Aorta (tissue), 5 donors: Measurements from ENCODE around the gene GPC5. TPM values are rescaled to one million over a fixed set of nuclear protein-coding genes. Genes with fewer than 3 reads are reported as not detected.

Source experiments
- ATAC-seq: fragments of 200-7000 bp; cut with Tn5 transposase; one replicate; pipeline ENCODE4 v1.9.1; 2022; ENCODE audit warnings: moderate library complexity; ENCODE audit not compliant: low FRiP score
- DNase-seq, 2 donors: peaks; one replicate each; pipeline ENCODE4 v3.0.0-alpha.2; 2020
- H3K27ac ChIP-seq, 2 donors: one replicate each; pipeline ENCODE4 v1.5.1; 2013; ENCODE audit warnings: low read length in 2 of 2, mild to moderate bottlenecking in 2 of 2, moderate library complexity in 2 of 2, control low read depth in 1 of 2, inconsistent platforms in 1 of 2, low read depth in 1 of 2
- H3K27me3 ChIP-seq, 2 donors: one replicate each; pipeline ENCODE4 v1.6.1; 2013; ENCODE audit warnings: control low read depth in 1 of 2, low read length in 1 of 2, mild to moderate bottlenecking in 1 of 2, moderate library complexity in 1 of 2; ENCODE audit not compliant: insufficient read depth in 2 of 2, control insufficient read depth in 1 of 2
- H3K36me3 ChIP-seq, 2 donors: one replicate each; pipeline ENCODE4 v1.6.1; 2013; ENCODE audit warnings: control low read depth in 1 of 2, low read length in 1 of 2, mild to moderate bottlenecking in 1 of 2; ENCODE audit not compliant: insufficient read depth in 2 of 2, control insufficient read depth in 1 of 2
- H3K4me1 ChIP-seq, 2 donors: one replicate each; pipeline ENCODE4 v1.6.1; 2013; ENCODE audit warnings: low read length in 2 of 2, control low read depth in 1 of 2, mild to moderate bottlenecking in 1 of 2, moderate library complexity in 1 of 2; ENCODE audit not compliant: insufficient read depth in 2 of 2, control insufficient read depth in 1 of 2
- H3K4me3 ChIP-seq, 2 donors: one replicate each; pipeline ENCODE4 v1.5.1; 2013; ENCODE audit warnings: low read length in 2 of 2, control low read depth in 1 of 2, mild to moderate bottlenecking in 1 of 2
- H3K9me3 ChIP-seq: one replicate; pipeline ENCODE4 v1.6.1; 2013; ENCODE audit warnings: mild to moderate bottlenecking, low read length; ENCODE audit not compliant: control insufficient read depth
- WGBS, 2 donors: extraction: QIAGEN DNeasy Blood & Tissue Kit; methylation state at CpG; one replicate each; pipeline ENCODE4 v1.1.7; 2013; 5-methylcytosine and 5-hydroxymethylcytosine counted together
- intact Hi-C, 2 donors: fragments of 100-400 bp; cut with DNase I; formaldehyde crosslinking; loops; one replicate each; pipeline versions ENCODE4 v1.14.2 to v1.15.0; 2022
- polyA plus RNA-seq, 2 donors: library from polyadenylated mRNA; stranded (reverse); fragments of 200-250 nt; gene quantifications; one replicate each; pipeline ENCODE4 v1.2.3, GENCODE V29; 2013
- total RNA-seq, 2 donors: library from RNA; stranded (reverse); fragmentation: NEBNext Ultra II Directional; extraction: Animal tissue kit (Norgen Biotek cat#: 25700); gene quantifications; one replicate each; pipeline ENCODE4 v1.2.1, GENCODE V29; 2021
- donor health status: healthy with polysubstance abuse.
- donor health status: Bipolar disorder and iron deficiency.
- donor health status: DM: no; HTN: no; CAD: no.
- donor health status: DM: no; HTN: no; CAD: no.
- donor health status: DM: yes; HTN: yes; CAD: no.

The GPC5 gene
- total and polyA plus RNA-seq, 4 donors: 0.97 to 1.5 TPM; not detected in 2

DNA sequence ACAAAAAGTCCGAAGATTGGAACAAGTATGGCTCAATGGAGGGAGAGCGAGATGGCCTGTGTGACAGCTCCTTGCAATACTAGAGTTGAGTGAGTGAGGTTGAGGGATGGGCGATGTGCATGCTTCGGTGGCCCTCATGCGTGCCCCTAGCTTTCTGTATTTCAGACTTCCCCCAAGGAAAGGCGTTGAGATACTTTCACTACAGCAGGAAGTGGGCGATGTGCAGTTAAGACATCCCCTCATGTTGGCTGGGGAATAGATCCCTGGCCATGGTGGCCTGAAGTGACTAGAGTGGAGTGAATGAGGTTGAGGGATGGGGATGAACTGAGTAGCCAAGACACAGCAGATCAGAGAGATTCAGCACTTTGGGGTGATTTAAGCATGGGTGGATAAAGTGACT is 1194.3 kb downstream of the GPC5 start:
- DNase-seq (no peak), ATAC-seq (no peak)
- H3K27ac ChIP-seq: no peak overlapping the region
- intact Hi-C loops: no loop called here
- H3K27me3 ChIP-seq: no peaks in the 10 kb centered on the region
- H3K9me3 ChIP-seq: no peaks in the 10 kb centered on the region
- no peaks in the 10 kb centered on the region for H3K36me3 ChIP-seq
- H3K4me1 ChIP-seq: no peaks in the 10 kb centered on the region
- H3K4me3 ChIP-seq: no peak overlapping the region
- 88 to 90% methylated on average over 7 of the region's 7 CpGs for WGBS, 2 donors

DNA sequence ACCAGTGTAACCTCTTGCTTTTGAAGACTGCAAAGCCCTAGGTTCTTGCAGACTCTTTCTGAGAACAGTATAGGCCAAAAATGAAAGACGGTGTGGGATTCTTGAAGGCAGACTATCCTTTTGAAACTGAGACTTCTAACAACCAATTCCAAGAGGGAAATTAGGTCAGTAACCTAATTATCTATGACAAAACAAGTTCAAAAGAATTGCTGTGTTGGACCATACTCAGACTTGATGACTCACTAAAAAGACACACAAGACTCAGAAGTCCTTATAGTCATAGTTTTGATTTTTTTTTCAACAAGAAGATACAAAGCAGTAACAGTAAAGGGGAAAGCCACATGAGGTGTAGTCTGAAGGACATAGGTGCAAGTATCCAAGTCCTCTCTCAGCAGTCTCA is 1204.1 kb downstream of the GPC5 start:
- H3K4me1 ChIP-seq: no peaks in the 10 kb centered on the region
- no peaks in the 10 kb centered on the region for H3K27me3 ChIP-seq
- H3K27ac ChIP-seq: no peak overlapping the region
- no peaks in the 10 kb centered on the region for H3K36me3 ChIP-seq
- intact Hi-C loops: no loop called here
- 89 to 92% methylated on average over 1 of the region's 1 CpG for WGBS, 2 donors
- ATAC-seq (no peak), DNase-seq (no peak)
- H3K9me3 ChIP-seq: no peaks in the 10 kb centered on the region
- no peak overlapping the region for H3K4me3 ChIP-seq

DNA sequence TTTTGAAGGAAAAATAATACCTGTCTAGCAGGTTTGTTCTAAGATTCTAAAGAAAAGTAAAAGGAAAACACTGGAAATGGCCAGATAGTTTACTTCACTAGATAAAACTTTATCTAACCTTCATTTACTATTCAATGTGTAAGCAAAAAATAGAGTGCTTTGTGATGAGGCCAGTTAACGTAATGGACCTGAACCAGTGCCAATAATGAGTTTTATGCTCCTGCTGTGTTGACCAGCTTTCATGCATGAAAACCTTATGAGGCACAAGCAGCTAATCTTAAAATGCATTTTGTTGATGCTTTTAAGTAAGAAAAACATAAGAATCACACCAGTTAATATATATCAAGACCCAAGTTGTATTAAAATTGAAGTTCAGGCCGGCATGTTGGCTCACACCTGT is 1211.0 kb downstream of the GPC5 start:
- no peak for DNase-seq
- intact Hi-C loops: no loop called here
- H3K9me3 ChIP-seq: no peaks in the 10 kb centered on the region
- H3K36me3 ChIP-seq: no peaks in the 10 kb centered on the region
- H3K4me1 ChIP-seq: no peaks in the 10 kb centered on the region
- no peak overlapping the region for H3K27ac ChIP-seq
- ATAC-seq: no peak
- WGBS, 2 donors: 79 to 91% methylated on average over 2 of the region's 2 CpGs
- H3K4me3 ChIP-seq: no peak overlapping the region
- H3K27me3 ChIP-seq: no peaks in the 10 kb centered on the region

DNA sequence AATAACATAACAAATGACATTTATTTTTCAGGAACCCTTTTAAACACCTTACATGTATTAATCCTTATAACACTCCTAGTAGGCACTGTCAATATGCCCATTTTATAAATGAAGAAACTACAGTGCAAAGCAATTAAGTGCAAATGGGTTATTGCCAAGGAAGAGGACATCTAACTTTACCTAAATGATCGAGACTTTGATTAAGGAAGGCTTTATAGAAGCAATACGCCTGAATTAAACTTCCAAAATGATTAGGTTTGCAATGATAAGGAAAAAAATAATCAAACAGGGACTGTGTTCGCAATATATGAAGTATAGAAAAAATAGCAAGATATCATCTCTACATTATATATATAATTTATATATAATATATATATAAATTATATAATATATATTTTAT is 1214.5 kb downstream of the GPC5 start:
- Histone ChIP-seq H3K27me3 (no peaks in the 10 kb centered on the region), H3K27ac (no peak overlapping the region), H3K36me3 (no peaks in the 10 kb centered on the region), H3K4me1 (no peaks in the 10 kb centered on the region), H3K9me3 (no peaks in the 10 kb centered on the region), H3K4me3 (no peak overlapping the region)
- 96 to 99% methylated on average over 3 of the region's 3 CpGs for WGBS, 2 donors
- DNase-seq (no peak), ATAC-seq (no peak)
- intact Hi-C loops: no loop called here

DNA sequence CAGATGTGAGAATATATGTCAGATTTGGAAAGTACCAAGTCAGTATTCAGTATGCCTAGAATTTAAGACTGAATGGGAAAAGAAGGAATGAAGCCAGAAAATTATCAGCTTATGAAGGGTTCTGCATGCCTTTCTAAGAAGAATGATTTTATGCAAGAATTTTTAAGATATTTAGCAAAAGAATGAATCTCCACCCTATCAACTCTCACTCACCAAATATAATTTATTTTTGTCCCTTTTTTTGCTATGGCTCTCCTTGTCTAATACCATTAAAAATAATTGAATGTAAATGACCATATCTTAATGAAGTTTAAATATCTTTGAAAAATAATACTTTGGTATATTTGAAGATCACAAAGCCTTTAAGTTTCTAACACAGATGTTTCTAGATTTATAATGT is 1215.5 kb downstream of the GPC5 start:
- H3K27ac ChIP-seq: no peak overlapping the region
- H3K4me1 ChIP-seq: no peaks in the 10 kb centered on the region
- H3K4me3 ChIP-seq: no peak overlapping the region
- intact Hi-C loops: no loop called here
- H3K27me3 ChIP-seq: no peaks in the 10 kb centered on the region
- ATAC-seq: no peak
- H3K36me3 ChIP-seq: no peaks in the 10 kb centered on the region
- no peaks in the 10 kb centered on the region for H3K9me3 ChIP-seq
- DNase-seq: no peak

DNA sequence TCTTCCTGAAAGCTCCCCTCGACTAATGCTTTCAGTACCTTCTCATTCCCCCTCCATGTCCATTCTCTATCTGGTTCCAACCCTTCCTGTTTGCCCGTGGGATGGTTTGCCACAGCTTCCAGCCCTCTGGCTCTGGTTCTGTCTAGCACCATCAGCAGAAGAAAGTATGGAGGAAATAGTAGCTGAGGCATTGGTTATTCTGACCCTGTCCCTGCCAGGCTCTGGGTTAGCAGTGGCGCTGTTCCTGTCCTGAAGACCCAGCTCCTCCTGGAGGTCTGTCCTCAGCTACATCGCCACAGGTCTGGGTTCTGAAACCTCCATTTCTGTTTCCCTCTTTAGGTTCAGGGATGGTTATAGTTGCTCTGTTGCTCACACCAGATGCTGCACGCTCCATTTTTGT is 1223.6 kb downstream of the GPC5 start:
- Histone ChIP-seq H3K4me1 (no peaks in the 10 kb centered on the region), H3K9me3 (no peaks in the 10 kb centered on the region), H3K4me3 (no peak overlapping the region), H3K36me3 (no peaks in the 10 kb centered on the region), H3K27me3 (no peaks in the 10 kb centered on the region), H3K27ac (no peak overlapping the region)
- WGBS, 2 donors: 94 to 96% methylated on average over 5 of the region's 5 CpGs
- ATAC-seq (no peak), DNase-seq (no peak)
- intact Hi-C loops: no loop called here

DNA sequence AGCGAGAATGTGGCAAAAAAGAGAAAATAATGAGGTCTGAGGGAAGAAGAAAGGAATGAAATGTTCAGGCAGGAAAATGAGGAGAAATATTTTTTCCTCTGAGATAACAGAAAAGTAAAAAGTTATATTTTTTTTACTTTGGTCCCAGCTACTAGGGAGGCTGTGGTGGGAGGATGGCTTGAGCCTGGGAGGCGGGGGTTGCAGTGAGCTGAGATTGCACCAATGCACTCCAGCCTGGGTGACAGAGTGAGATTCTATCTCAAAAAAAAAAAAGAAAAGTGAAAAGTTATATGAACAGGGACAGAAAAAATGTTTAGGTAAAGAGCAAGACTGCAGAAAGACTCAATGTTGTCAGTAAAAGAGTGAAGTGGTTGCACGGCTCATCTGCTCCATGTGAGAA is 1224.5 kb downstream of the GPC5 start:
- H3K4me3 ChIP-seq: no peak overlapping the region
- ATAC-seq (no peak), DNase-seq (no peak)
- WGBS, 2 donors: 71 to 81% methylated on average over 3 of the region's 3 CpGs
- no peak overlapping the region for H3K27ac ChIP-seq
- no peaks in the 10 kb centered on the region for H3K9me3 ChIP-seq
- H3K4me1 ChIP-seq: no peaks in the 10 kb centered on the region
- H3K36me3 ChIP-seq: no peaks in the 10 kb centered on the region
- no peaks in the 10 kb centered on the region for H3K27me3 ChIP-seq
- intact Hi-C loops: no loop called here

DNA sequence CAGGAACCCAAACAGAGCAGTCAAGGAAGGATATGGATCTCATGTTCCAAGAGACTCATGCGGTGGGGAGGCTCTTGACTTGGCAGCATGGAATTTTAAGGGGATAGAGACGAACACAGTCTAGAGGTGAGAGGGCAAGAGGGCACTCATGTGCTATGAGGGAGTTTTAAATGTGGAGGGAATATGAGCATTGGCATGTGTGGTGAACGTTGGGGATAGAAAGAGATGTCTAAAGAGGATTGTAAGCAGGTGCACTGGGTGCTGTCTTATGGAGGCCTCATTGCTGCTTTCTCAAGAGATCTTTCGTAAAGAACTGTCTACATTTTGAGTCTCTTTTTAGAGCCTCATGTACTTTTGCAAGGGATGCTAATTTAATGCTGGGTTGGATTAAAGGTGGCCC is 1227.9 kb downstream of the GPC5 start:
- DNase-seq (no peak), ATAC-seq (no peak)
- Histone ChIP-seq H3K36me3 (no peaks in the 10 kb centered on the region), H3K27me3 (no peaks in the 10 kb centered on the region), H3K4me1 (no peaks in the 10 kb centered on the region), H3K4me3 (no peak overlapping the region), H3K9me3 (no peaks in the 10 kb centered on the region), H3K27ac (no peak overlapping the region)
- intact Hi-C loops: no loop called here
- WGBS, 2 donors: 81 to 94% methylated on average over 4 of the region's 4 CpGs

DNA sequence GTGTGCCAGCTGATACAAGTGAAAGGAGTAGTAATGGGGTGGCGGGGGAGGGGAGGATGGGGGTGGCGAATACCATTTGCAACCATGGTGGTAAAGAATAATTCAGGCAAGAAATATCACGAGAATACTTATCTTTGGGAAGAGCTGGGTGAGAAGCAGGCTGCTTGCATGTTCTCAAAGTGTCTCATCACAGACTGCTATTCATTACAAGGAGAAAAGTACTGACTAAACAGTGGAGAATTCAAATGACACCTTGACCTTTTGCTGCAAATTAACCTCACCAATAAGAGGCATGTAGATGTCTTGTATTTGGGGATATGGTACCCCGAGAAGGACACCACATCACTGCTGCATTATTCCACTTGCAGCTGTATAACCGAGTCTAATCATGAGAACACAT is 1242.5 kb downstream of the GPC5 start:
- WGBS, 2 donors: 79 to 86% methylated on average over 5 of the region's 5 CpGs

More for the DNA sequence above, 1242.5 kb downstream of the GPC5 start:
- no peaks in the 10 kb centered on the region for H3K4me1 ChIP-seq
- H3K27ac ChIP-seq: no peak overlapping the region
- H3K4me3 ChIP-seq: no peak overlapping the region
- ATAC-seq: no peak
- H3K27me3 ChIP-seq: no peaks in the 10 kb centered on the region
- peaks cover 2% of the 10 kb centered on the region for H3K9me3 ChIP-seq
- no peak for DNase-seq
- no peaks in the 10 kb centered on the region for H3K36me3 ChIP-seq
- intact Hi-C loops: no loop called here
